HG03175 (cell line): ENCODE data around the gene FAM83B.

Experiments
- ATAC-seq: cut with Tn5 transposase; IDR thresholded peaks from one replicate; pipeline ENCODE4 v1.9.1; 2021; ENCODE audit warnings: mild to moderate bottlenecking, moderate library complexity; ENCODE audit not compliant: unreplicated experiment

Gene FAM83B

GRCh38 chr6:54893818-54894217 is 47.2 kb downstream of the FAM83B start:
- ATAC-seq, result no peak

GRCh38 chr6:54896302-54896701 is 49.7 kb downstream of the FAM83B start:
- no peak for ATAC-seq

GRCh38 chr6:54897462-54898189 is 51.1 kb downstream of the FAM83B start:
- no peak for ATAC-seq

- ATAC-seq, result no peak
Observed at GRCh38 chr6:54898767-54899166, 52.2 kb downstream of the FAM83B start.

GRCh38 chr6:54899442-54899841 is 52.9 kb downstream of the FAM83B start:
- ATAC-seq, result no peak

GRCh38 chr6:54899986-54900385 is 53.4 kb downstream of the FAM83B start:
- ATAC-seq, result no peak

- no peak for ATAC-seq
Observed at GRCh38 chr6:54900666-54901065, 54.1 kb downstream of the FAM83B start.

- ATAC-seq, result no peak
Observed at GRCh38 chr6:54903884-54904283, 57.3 kb downstream of the FAM83B start.

- no peak for ATAC-seq
Observed at GRCh38 chr6:54907355-54907754, 60.8 kb downstream of the FAM83B start.

GRCh38 chr6:54909184-54909583 is 62.6 kb downstream of the FAM83B start:
- ATAC-seq, result no peak

- ATAC-seq, result no peak
Observed at GRCh38 chr6:54910431-54910884, 63.9 kb downstream of the FAM83B start.

- ATAC-seq, result no peak
Observed at GRCh38 chr6:54910921-54911320, 64.3 kb downstream of the FAM83B start.

GRCh38 chr6:54913211-54913610 is 66.6 kb downstream of the FAM83B start:
- ATAC-seq, result no peak

- no peak for ATAC-seq
Observed at GRCh38 chr6:54916858-54917257, 70.3 kb downstream of the FAM83B start.

GRCh38 chr6:54920628-54921027 is 74.1 kb downstream of the FAM83B start:
- no peak for ATAC-seq

GRCh38 chr6:54921891-54922290 is 75.3 kb downstream of the FAM83B start:
- ATAC-seq, result no peak

GRCh38 chr6:54929245-54929909 is 82.8 kb downstream of the FAM83B start:
- no peak for ATAC-seq

- ATAC-seq, result no peak
Observed at GRCh38 chr6:54932622-54933021, 86.1 kb downstream of the FAM83B start.

- ATAC-seq, result no peak
Observed at GRCh38 chr6:54935739-54936138, 89.2 kb downstream of the FAM83B start.

- ATAC-seq, result no peak
Observed at GRCh38 chr6:54937371-54937770, 90.8 kb downstream of the FAM83B start.

GRCh38 chr6:54957698-54958097 is 111.1 kb downstream of the FAM83B start:
- ATAC-seq, result no peak

GRCh38 chr6:54958446-54958845 is 111.9 kb downstream of the FAM83B start:
- ATAC-seq, result no peak
